Lower leg skin (tissue), 3 donors: Measurements from ENCODE around the gene CTIF.

Experiments
- CTCF ChIP-seq, 3 donors: fragments of 450-650 bp; IDR thresholded peaks; one replicate each; pipeline ENCODE4 v1.5.1; 2016; ENCODE audit warnings: antibody characterized with exemption in 3 of 3, mild to moderate bottlenecking in 3 of 3, moderate library complexity in 2 of 3
- POLR2A ChIP-seq, 2 donors: fragments of 450-650 bp; IDR thresholded peaks; one replicate each; pipeline ENCODE4 v1.6.1; 2016 to 2017; ENCODE audit warnings: antibody characterized with exemption in 2 of 2, mild to moderate bottlenecking in 1 of 2, moderate library complexity in 1 of 2

- TF ChIP-seq CTCF (IDR thresholded peaks at IDR 0.05) (no peak), POLR2A (IDR thresholded peaks at IDR 0.05) (no peak)
Measured at GRCh38 chr18:48886520-48887293, 347.9 kb downstream of the CTIF start.
